Measurements from ENCODE around the gene RPP38. TPM values are rescaled to one million over a fixed set of nuclear protein-coding genes. Genes with fewer than 3 reads are reported as not detected.

Gene RPP38
- polyA plus RNA-seq, 3 donors: 8.1 to 13.8 (median 13.3) TPM

- no peak for DNase-seq
- no peak overlapping the region for H2AFZ ChIP-seq (ENCODE audit: insufficient read depth, low read depth, low read length, poor library complexity, severe bottlenecking)
- H3K4me3 ChIP-seq (replicated peaks in 1 of 3; ENCODE audit: low read depth in 2 of 3, low read length in 3 of 3): no peak overlapping the region
- no peaks in the 10 kb centered on the region for H3K36me3 ChIP-seq (replicated peaks in 1 of 2; ENCODE audit: control insufficient read depth in 1 of 2, insufficient read depth in 2 of 2, low read length in 2 of 2)
- WGBS (ENCODE audit: insufficient coverage): no CpG with 5 or more reads among the region's 1 CpG
- no peak overlapping the region for H3K9ac ChIP-seq (ENCODE audit: insufficient read depth, low read length, poor library complexity, severe bottlenecking)
- Mint-ChIP-seq H3K27ac (no peak overlapping the region), H3K4me1 (no peaks in the 10 kb centered on the region), H3K27me3 (ENCODE audit: low read depth in 3 of 3) (peaks cover 5 to 9% (median 6%) of the 10 kb centered on the region in 3 donors), H3K4me3 (no peak overlapping the region), H3K36me3 (no peaks in the 10 kb centered on the region), H3K9me3 (peaks cover 10 to 23% (median 18%) of the 10 kb centered on the region in 7 donors)
- H3K4me1 ChIP-seq (ENCODE audit: control insufficient read depth in 1 of 2, insufficient read depth in 2 of 2, low read length in 2 of 2): no peaks in the 10 kb centered on the region
- no peaks in the 10 kb centered on the region for H3K79me2 ChIP-seq (ENCODE audit: insufficient read depth, low read length)
- intact Hi-C loops (cut with micrococcal nuclease): no loop called here
- no peak overlapping the region for H3K27ac ChIP-seq (ENCODE audit: low read depth in 1 of 2, low read length in 2 of 2)
- no peak overlapping the region for H3K4me2 ChIP-seq (replicated peaks; ENCODE audit: extremely low read depth, low read length, poor library complexity, severe bottlenecking)
- peaks cover 0 to 5% of the 10 kb centered on the region in 2 donors for H3K9me3 ChIP-seq (replicated peaks in 1 of 2; ENCODE audit: control insufficient read depth in 1 of 2, insufficient read depth in 1 of 2, low read length in 2 of 2)
- no peaks in the 10 kb centered on the region for H3K27me3 ChIP-seq (ENCODE audit: control insufficient read depth in 2 of 2, insufficient read depth in 2 of 2, low read length in 2 of 2)
- H4K20me1 ChIP-seq (ENCODE audit: insufficient read depth, low read length): no peaks in the 10 kb centered on the region
- no peak for TF ChIP-seq CTCF (IDR thresholded peaks at IDR 0.05)
These were observed 38.5 kb upstream of the RPP38 start for GRCh38 chr10:15058689-15059088.

GRCh38 chr10:15059914-15060313 is 37.2 kb upstream of the RPP38 start:
- WGBS (ENCODE audit: insufficient coverage): no CpG with 5 or more reads among the region's 4 CpGs
- Mint-ChIP-seq H3K9me3 (peaks cover 10 to 26% (median 19%) of the 10 kb centered on the region in 7 donors), H3K27me3 (ENCODE audit: low read depth in 3 of 3) (peaks cover 2 to 6% (median 4%) of the 10 kb centered on the region in 3 donors)

More at GRCh38 chr10:15059914-15060313, 37.2 kb upstream of the RPP38 start:
- DNase-seq: no peak
- no peaks in the 10 kb centered on the region for H3K79me2 ChIP-seq (ENCODE audit: insufficient read depth, low read length)
- intact Hi-C loops (cut with micrococcal nuclease): no loop called here
- Mint-ChIP-seq H3K36me3 (no peaks in the 10 kb centered on the region), H3K4me3 (no peak overlapping the region), H3K27ac (no peak overlapping the region), H3K4me1 (no peaks in the 10 kb centered on the region)
- H3K27me3 ChIP-seq (ENCODE audit: control insufficient read depth in 2 of 2, insufficient read depth in 2 of 2, low read length in 2 of 2): no peaks in the 10 kb centered on the region
- no peak overlapping the region for H2AFZ ChIP-seq (ENCODE audit: insufficient read depth, low read depth, low read length, poor library complexity, severe bottlenecking)
- H3K4me1 ChIP-seq (ENCODE audit: control insufficient read depth in 1 of 2, insufficient read depth in 2 of 2, low read length in 2 of 2): no peaks in the 10 kb centered on the region
- TF ChIP-seq CTCF (IDR thresholded peaks at IDR 0.05): no peak
- no peaks in the 10 kb centered on the region for H3K36me3 ChIP-seq (replicated peaks in 1 of 2; ENCODE audit: control insufficient read depth in 1 of 2, insufficient read depth in 2 of 2, low read length in 2 of 2)
- no peak overlapping the region for H3K4me2 ChIP-seq (replicated peaks; ENCODE audit: extremely low read depth, low read length, poor library complexity, severe bottlenecking)
- H3K4me3 ChIP-seq (replicated peaks in 1 of 3; ENCODE audit: low read depth in 2 of 3, low read length in 3 of 3): no peak overlapping the region
- H3K9me3 ChIP-seq (replicated peaks in 1 of 2; ENCODE audit: control insufficient read depth in 1 of 2, insufficient read depth in 1 of 2, low read length in 2 of 2): peaks cover 0 to 5% of the 10 kb centered on the region in 2 donors
- no peak overlapping the region for H3K9ac ChIP-seq (ENCODE audit: insufficient read depth, low read length, poor library complexity, severe bottlenecking)
- H3K27ac ChIP-seq (ENCODE audit: low read depth in 1 of 2, low read length in 2 of 2): no peak overlapping the region
- H4K20me1 ChIP-seq (ENCODE audit: insufficient read depth, low read length): no peaks in the 10 kb centered on the region

All from CD14-positive monocyte (primary cell).